Measurements from ENCODE around the gene AHSG.

Gene AHSG

GRCh38 chr3:186639778-186640472 is 27.1 kb downstream of the AHSG start, which contains the start of gene FETUB (continued):
- TF ChIP-seq, protein P1, sequence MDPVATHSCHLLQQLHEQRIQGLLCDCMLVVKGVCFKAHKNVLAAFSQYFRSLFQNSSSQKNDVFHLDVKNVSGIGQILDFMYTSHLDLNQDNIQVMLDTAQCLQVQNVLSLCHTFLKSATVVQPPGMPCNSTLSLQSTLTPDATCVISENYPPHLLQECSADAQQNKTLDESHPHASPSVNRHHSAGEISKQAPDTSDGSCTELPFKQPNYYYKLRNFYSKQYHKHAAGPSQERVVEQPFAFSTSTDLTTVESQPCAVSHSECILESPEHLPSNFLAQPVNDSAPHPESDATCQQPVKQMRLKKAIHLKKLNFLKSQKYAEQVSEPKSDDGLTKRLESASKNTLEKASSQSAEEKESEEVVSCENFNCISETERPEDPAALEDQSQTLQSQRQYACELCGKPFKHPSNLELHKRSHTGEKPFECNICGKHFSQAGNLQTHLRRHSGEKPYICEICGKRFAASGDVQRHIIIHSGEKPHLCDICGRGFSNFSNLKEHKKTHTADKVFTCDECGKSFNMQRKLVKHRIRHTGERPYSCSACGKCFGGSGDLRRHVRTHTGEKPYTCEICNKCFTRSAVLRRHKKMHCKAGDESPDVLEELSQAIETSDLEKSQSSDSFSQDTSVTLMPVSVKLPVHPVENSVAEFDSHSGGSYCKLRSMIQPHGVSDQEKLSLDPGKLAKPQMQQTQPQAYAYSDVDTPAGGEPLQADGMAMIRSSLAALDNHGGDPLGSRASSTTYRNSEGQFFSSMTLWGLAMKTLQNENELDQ (tag by site-specific recombination; IDR thresholded peaks at IDR 0.05; ENCODE audit: low read depth) = no peak
- no peak for TF ChIP-seq ZBTB48 (tag by site-specific recombination; IDR thresholded peaks at IDR 0.05)
- TF ChIP-seq ZNF221 (tag by site-specific recombination; IDR thresholded peaks at IDR 0.05; ENCODE audit: borderline replicate concordance) = no peak

DNA sequence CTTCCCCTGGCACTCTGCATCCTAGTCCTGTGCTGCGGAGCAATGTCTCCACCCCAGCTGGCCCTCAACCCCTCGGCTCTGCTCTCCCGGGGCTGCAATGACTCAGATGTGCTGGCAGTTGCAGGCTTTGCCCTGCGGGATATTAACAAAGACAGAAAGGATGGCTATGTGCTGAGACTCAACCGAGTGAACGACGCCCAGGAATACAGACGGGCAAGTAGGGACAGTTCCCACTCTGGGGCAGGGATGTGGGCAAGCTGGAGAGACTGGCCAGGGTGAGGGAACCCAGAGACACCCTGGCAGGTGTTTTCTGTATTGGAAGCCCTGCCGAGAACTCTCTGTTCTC is 27.6 kb downstream of the AHSG start:
- ChIA-PET POLR2A (no interaction called here), CTCF (no interaction called here)
- Histone ChIP-seq H3K36me3 (ENCODE audit: control insufficient read depth in 2 of 2, insufficient read depth in 1 of 2, low read length in 2 of 2) (no peaks in the 10 kb centered on the region), H3K9me3 (ENCODE audit: control insufficient read depth, insufficient read depth, low read depth, low read length) (no peaks in the 10 kb centered on the region), H3K27ac (ENCODE audit: extremely low read depth, low read depth, low read length) (no peak overlapping the region), H3K4me1 (ENCODE audit: control insufficient read depth, insufficient read depth, low read length) (no peaks in the 10 kb centered on the region), H3K4me3 (ENCODE audit: low read depth, low read length) (no peak overlapping the region)
- TF ChIP-seq, protein P2, sequence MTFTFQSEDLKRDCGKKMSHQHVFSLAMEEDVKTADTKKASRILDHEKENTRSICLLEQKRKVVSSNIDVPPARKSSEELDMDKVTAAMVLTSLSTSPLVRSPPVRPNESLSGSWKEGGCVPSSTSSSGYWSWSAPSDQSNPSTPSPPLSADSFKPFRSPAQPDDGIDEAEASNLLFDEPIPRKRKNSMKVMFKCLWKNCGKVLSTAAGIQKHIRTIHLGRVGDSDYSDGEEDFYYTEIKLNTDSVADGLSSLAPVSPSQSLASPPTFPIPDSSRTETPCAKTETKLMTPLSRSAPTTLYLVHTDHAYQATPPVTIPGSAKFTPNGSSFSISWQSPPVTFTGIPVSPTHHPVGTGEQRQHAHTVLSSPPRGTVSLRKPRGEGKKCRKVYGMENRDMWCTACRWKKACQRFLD (tag by site-specific recombination; IDR thresholded peaks at IDR 0.05) = no peak
- TF ChIP-seq TRIM28 (IDR thresholded peaks at IDR 0.05; ENCODE audit: borderline replicate concordance, low read length) = no peak
- TF ChIP-seq HOXA7 (CRISPR knock-in tag; IDR thresholded peaks at IDR 0.05; ENCODE audit: borderline replicate concordance) = no peak
- TF ChIP-seq ZSCAN23 (tag by site-specific recombination; IDR thresholded peaks at IDR 0.05) = no peak
- TF ChIP-seq KLF1 (tag by site-specific recombination; IDR thresholded peaks at IDR 0.05) = no peak
- TF ChIP-seq, protein P3, sequence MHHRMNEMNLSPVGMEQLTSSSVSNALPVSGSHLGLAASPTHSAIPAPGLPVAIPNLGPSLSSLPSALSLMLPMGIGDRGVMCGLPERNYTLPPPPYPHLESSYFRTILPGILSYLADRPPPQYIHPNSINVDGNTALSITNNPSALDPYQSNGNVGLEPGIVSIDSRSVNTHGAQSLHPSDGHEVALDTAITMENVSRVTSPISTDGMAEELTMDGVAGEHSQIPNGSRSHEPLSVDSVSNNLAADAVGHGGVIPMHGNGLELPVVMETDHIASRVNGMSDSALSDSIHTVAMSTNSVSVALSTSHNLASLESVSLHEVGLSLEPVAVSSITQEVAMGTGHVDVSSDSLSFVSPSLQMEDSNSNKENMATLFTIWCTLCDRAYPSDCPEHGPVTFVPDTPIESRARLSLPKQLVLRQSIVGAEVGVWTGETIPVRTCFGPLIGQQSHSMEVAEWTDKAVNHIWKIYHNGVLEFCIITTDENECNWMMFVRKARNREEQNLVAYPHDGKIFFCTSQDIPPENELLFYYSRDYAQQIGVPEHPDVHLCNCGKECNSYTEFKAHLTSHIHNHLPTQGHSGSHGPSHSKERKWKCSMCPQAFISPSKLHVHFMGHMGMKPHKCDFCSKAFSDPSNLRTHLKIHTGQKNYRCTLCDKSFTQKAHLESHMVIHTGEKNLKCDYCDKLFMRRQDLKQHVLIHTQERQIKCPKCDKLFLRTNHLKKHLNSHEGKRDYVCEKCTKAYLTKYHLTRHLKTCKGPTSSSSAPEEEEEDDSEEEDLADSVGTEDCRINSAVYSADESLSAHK (tag by site-specific recombination; IDR thresholded peaks at IDR 0.05) = no peak
- TF ChIP-seq ZNF544 (tag by site-specific recombination; IDR thresholded peaks at IDR 0.05) = no peak
- TF ChIP-seq ZNF10 (tag by site-specific recombination; IDR thresholded peaks at IDR 0.05) = no peak
- TF ChIP-seq, protein P4, sequence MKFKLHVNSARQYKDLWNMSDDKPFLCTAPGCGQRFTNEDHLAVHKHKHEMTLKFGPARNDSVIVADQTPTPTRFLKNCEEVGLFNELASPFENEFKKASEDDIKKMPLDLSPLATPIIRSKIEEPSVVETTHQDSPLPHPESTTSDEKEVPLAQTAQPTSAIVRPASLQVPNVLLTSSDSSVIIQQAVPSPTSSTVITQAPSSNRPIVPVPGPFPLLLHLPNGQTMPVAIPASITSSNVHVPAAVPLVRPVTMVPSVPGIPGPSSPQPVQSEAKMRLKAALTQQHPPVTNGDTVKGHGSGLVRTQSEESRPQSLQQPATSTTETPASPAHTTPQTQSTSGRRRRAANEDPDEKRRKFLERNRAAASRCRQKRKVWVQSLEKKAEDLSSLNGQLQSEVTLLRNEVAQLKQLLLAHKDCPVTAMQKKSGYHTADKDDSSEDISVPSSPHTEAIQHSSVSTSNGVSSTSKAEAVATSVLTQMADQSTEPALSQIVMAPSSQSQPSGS (tag by site-specific recombination; IDR thresholded peaks at IDR 0.05; ENCODE audit: low read depth) = no peak
- TF ChIP-seq ZNF292 (tag by site-specific recombination; IDR thresholded peaks at IDR 0.05; ENCODE audit: borderline replicate concordance, low read depth) = no peak
- TF ChIP-seq ZNF670 (tag by site-specific recombination; IDR thresholded peaks at IDR 0.05; ENCODE audit: low read depth) = no peak
- no peak for TF ChIP-seq ZSCAN30 (tag by site-specific recombination; IDR thresholded peaks at IDR 0.05)
- no peak for TF ChIP-seq ZNF830 (tag by site-specific recombination; IDR thresholded peaks at IDR 0.05; ENCODE audit: low read depth)
- TF ChIP-seq ZNF132 (tag by site-specific recombination; IDR thresholded peaks at IDR 0.05; ENCODE audit: borderline replicate concordance) = no peak
- no peak for TF ChIP-seq ZNF341 (tag by site-specific recombination; IDR thresholded peaks at IDR 0.05; ENCODE audit: low read depth)
- TF ChIP-seq ZNF501 (tag by site-specific recombination; IDR thresholded peaks at IDR 0.05) = no peak
- TF ChIP-seq REPIN1 (tag by site-specific recombination; IDR thresholded peaks at IDR 0.05; ENCODE audit: low read depth) = no peak
- TF ChIP-seq ZNF16 (tag by site-specific recombination; IDR thresholded peaks at IDR 0.05; ENCODE audit: low read depth) = no peak
